ENCODE data around the gene PCNP.
A peak's percentile ranks its signal among the peaks of the same experiment; 100 is the strongest.

The PCNP gene, protein sequence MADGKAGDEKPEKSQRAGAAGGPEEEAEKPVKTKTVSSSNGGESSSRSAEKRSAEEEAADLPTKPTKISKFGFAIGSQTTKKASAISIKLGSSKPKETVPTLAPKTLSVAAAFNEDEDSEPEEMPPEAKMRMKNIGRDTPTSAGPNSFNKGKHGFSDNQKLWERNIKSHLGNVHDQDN

DNA sequence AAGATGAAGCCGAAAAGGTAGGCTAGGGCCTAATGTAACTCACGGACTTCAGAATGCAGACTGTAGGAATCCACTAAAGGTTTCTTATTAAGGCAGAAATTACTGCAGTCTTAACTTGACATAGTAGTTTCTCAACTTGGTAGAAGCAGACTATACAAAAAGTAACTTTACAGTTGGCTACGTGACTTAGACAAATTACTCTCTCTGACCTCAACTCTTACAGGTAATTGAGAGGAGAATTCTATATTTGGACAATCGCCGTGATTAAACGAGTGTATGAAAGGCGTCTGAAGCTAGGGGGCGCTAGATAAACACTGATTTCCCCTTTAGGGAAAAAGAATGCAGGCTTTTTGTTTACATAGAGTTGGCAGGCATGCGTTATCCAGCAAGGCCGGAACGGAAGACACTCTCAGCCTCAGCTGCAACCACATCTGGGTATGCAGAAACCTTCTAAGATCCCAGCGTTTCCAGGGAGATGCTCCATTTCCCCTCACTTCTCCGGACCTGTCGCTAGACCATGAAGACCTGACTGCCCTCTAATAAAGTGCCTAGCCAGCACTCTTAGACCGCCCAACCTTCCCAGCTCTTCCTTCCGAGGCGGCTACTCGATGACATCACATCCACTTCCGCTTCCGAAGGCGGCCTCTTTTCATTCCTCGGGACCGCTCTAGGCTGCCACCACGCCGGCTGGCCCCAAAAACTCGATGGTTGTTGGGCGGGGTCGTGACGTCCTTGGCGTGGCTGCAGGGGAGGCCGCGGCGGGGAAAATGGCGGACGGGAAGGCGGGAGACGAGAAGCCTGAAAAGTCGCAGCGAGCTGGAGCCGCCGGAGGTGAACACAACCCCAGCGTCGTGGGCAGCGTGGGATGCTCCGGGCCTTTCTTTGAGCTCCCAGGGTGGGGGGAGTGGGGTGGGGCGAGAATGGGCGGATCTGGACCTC is at the start of gene PCNP:
TSS of gene PCNP (plus strand) at position 732 of the 939 bp plus-strand sequence. CDS start at position 768, 36 bp downstream.
- Histone ChIP-seq H3K27ac (ENCODE audit: low read depth, low read length) (peak within 1 kb of the TSS; percentile 63), H3K4me3 (ENCODE audit: low read length) (peak within 1 kb of the TSS; percentile 91), H3K4me2 (ENCODE audit: low read length) (peak within 1 kb of the TSS; percentile 76), H3K9me2 (replicated peaks; ENCODE audit: control insufficient read depth, low read length) (no peaks in the 10 kb centered on the region), H3K27me3 (ENCODE audit: control insufficient read depth, low read length) (no peaks in the 10 kb centered on the region), H3F3A (ENCODE audit: control insufficient read depth, insufficient read depth) (peaks cover 15% of the 10 kb centered on the region), H3K36me3 (ENCODE audit: control insufficient read depth, low read length) (peaks cover 37% of the 10 kb centered on the region), H3K4me1 (ENCODE audit: control insufficient read depth, low read length) (peaks cover 39% of the 10 kb centered on the region), H3K9me3 (ENCODE audit: control insufficient read depth, insufficient read depth, low read length) (no peaks in the 10 kb centered on the region), H3K79me2 (ENCODE audit: control insufficient read depth, low read length) (peaks cover 52% of the 10 kb centered on the region), H4K20me1 (ENCODE audit: control insufficient read depth, insufficient read depth, low read depth, low read length) (peaks cover 18% of the 10 kb centered on the region; the same call in 1 of the 2 replicates)
- no peak for TF ChIP-seq EZH2phosphoT487 (IDR thresholded peaks at IDR 0.05; ENCODE audit: borderline replicate concordance, low read length)
- TF ChIP-seq, protein P1, sequence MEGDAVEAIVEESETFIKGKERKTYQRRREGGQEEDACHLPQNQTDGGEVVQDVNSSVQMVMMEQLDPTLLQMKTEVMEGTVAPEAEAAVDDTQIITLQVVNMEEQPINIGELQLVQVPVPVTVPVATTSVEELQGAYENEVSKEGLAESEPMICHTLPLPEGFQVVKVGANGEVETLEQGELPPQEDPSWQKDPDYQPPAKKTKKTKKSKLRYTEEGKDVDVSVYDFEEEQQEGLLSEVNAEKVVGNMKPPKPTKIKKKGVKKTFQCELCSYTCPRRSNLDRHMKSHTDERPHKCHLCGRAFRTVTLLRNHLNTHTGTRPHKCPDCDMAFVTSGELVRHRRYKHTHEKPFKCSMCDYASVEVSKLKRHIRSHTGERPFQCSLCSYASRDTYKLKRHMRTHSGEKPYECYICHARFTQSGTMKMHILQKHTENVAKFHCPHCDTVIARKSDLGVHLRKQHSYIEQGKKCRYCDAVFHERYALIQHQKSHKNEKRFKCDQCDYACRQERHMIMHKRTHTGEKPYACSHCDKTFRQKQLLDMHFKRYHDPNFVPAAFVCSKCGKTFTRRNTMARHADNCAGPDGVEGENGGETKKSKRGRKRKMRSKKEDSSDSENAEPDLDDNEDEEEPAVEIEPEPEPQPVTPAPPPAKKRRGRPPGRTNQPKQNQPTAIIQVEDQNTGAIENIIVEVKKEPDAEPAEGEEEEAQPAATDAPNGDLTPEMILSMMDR (IDR thresholded peaks at IDR 0.05; ENCODE audit: low read depth, low read length, poor library complexity, severe bottlenecking): peak; percentile 87

DNA sequence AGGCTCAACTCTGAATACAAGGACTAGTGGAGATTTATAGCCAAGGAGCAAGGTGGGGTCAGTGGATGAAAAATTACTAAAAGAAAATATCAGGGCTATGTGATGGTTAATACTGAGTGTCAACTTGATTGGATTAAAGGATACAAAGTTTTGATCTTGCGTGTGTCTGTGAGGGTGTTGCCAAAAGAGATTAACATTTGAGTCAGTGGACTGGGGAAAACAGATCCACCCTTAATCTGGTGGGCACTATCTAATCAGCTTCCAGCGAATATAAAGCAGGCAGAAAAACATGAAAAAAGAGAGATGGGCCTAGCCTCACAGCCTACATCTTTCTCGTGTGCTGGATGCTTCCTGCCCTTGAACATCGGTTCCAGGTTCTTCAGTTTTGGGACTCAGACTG is 46.5 kb upstream of the PCNP start:
- no peaks in the 10 kb centered on the region for H3F3A ChIP-seq (ENCODE audit: control insufficient read depth, insufficient read depth)
- 0 out of 2 replicates have a peak, but pooled peaks cover 3% of the 10 kb centered on the region for H3K4me1 ChIP-seq (ENCODE audit: control insufficient read depth, low read length)
- H3K27ac ChIP-seq (ENCODE audit: low read depth, low read length): no peak overlapping the region
- H4K20me1 ChIP-seq (ENCODE audit: control insufficient read depth, insufficient read depth, low read depth, low read length): no peaks in the 10 kb centered on the region
- no peaks in the 10 kb centered on the region for H3K79me2 ChIP-seq (ENCODE audit: control insufficient read depth, low read length)
- H3K4me3 ChIP-seq (ENCODE audit: low read length): no peak overlapping the region
- no peaks in the 10 kb centered on the region for H3K27me3 ChIP-seq (ENCODE audit: control insufficient read depth, low read length)
- H3K9me2 ChIP-seq (replicated peaks; ENCODE audit: control insufficient read depth, low read length): no peaks in the 10 kb centered on the region
- no peak overlapping the region for H3K4me2 ChIP-seq (ENCODE audit: low read length)
- H3K36me3 ChIP-seq (ENCODE audit: control insufficient read depth, low read length): no peaks in the 10 kb centered on the region
- H3K9me3 ChIP-seq (ENCODE audit: control insufficient read depth, insufficient read depth, low read length): peaks cover 9% of the 10 kb centered on the region; the same call in 1 of the 2 replicates
- TF ChIP-seq, protein P1 (IDR thresholded peaks at IDR 0.05; ENCODE audit: low read depth, low read length, poor library complexity, severe bottlenecking): no peak
- no peak for TF ChIP-seq EZH2phosphoT487 (IDR thresholded peaks at IDR 0.05; ENCODE audit: borderline replicate concordance, low read length)

DNA sequence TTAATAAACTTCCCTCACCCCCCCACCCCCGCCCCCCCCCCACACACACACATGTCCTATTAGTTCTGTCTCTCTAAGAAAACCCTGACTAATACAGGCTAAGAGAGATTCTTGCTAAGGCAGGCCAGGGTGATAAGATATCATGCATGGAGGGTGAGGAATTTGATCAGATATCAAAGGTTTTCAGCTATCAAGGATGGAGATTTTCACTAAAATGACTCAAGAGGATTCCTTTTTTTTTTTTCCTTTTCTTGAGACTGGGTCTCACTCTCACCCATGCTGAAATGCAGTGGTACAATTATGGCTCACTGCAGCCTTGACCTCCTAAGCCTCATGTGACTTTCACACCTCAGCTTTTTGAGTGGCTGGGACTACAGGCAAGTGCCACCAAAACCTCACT is 46.1 kb upstream of the PCNP start:
- 0 out of 2 replicates have a peak, but pooled peaks cover 3% of the 10 kb centered on the region for H3K4me1 ChIP-seq (ENCODE audit: control insufficient read depth, low read length)
- peaks cover 9% of the 10 kb centered on the region; the same call in 1 of the 2 replicates for H3K9me3 ChIP-seq (ENCODE audit: control insufficient read depth, insufficient read depth, low read length)
- H3K36me3 ChIP-seq (ENCODE audit: control insufficient read depth, low read length): no peaks in the 10 kb centered on the region
- no peak for TF ChIP-seq EZH2phosphoT487 (IDR thresholded peaks at IDR 0.05; ENCODE audit: borderline replicate concordance, low read length)
- TF ChIP-seq, protein P1 (IDR thresholded peaks at IDR 0.05; ENCODE audit: low read depth, low read length, poor library complexity, severe bottlenecking): no peak
- no peak overlapping the region for H3K4me2 ChIP-seq (ENCODE audit: low read length)
- no peaks in the 10 kb centered on the region for H3K9me2 ChIP-seq (replicated peaks; ENCODE audit: control insufficient read depth, low read length)
- H3K79me2 ChIP-seq (ENCODE audit: control insufficient read depth, low read length): no peaks in the 10 kb centered on the region
- no peaks in the 10 kb centered on the region for H3K27me3 ChIP-seq (ENCODE audit: control insufficient read depth, low read length)
- H3K4me3 ChIP-seq (ENCODE audit: low read length): no peak overlapping the region
- H3F3A ChIP-seq (ENCODE audit: control insufficient read depth, insufficient read depth): no peaks in the 10 kb centered on the region
- H3K27ac ChIP-seq (ENCODE audit: low read depth, low read length): no peak overlapping the region
- no peaks in the 10 kb centered on the region for H4K20me1 ChIP-seq (ENCODE audit: control insufficient read depth, insufficient read depth, low read depth, low read length)

All from DOHH2 (cell line).